D721Med (cell line): ENCODE measurements around the gene ZNF700.
"Not testable (repeated sequence)": the region's sequence is repeated elsewhere in the genome, so short reads cannot be mapped to it uniquely, and the experiment has no call there.

Experiments used
- DNase-seq: peaks from one replicate; pipeline ENCODE4 v3.0.0; 2011; ENCODE audit warnings: low spot score; ENCODE audit not compliant: insufficient read length
- FAIRE-seq: peaks from 2 replicates; lab custom pipeline; 2011; peaks lifted over from hg19 to GRCh38; lab: Jason Lieb, UNC
- TF ChIP-seq, protein P1 (sequence below): IDR thresholded peaks from 2 replicates; pipeline ENCODE4 v1.5.1; 2012; ENCODE audit warnings: mild to moderate bottlenecking, control low read depth; ENCODE audit not compliant: insufficient read depth; ENCODE audit errors: missing control alignments

ZNF700 gene

DNA sequence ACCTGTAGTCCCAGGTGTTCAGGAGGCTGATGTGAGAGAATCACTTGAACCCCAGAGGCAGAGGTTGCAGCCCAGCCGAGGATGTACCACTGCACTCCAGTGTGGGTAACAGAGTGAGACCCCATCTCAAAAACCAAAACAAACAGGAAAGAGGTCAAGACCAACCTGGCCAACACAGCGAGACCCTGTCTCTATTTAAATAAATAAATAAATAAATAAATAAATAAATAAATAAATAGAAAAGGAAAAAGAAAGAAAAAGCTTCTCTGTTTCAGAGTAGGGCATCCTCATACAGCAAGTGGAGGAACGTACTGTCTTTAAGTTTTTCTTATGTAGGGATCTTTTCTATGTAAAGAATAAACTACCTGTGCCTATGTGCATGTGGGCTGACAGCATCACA, 2.3 kb downstream of the ZNF700 start:
- FAIRE-seq: no peak
- no peak for DNase-seq
- TF ChIP-seq, protein P1, sequence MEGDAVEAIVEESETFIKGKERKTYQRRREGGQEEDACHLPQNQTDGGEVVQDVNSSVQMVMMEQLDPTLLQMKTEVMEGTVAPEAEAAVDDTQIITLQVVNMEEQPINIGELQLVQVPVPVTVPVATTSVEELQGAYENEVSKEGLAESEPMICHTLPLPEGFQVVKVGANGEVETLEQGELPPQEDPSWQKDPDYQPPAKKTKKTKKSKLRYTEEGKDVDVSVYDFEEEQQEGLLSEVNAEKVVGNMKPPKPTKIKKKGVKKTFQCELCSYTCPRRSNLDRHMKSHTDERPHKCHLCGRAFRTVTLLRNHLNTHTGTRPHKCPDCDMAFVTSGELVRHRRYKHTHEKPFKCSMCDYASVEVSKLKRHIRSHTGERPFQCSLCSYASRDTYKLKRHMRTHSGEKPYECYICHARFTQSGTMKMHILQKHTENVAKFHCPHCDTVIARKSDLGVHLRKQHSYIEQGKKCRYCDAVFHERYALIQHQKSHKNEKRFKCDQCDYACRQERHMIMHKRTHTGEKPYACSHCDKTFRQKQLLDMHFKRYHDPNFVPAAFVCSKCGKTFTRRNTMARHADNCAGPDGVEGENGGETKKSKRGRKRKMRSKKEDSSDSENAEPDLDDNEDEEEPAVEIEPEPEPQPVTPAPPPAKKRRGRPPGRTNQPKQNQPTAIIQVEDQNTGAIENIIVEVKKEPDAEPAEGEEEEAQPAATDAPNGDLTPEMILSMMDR: no peak

DNA sequence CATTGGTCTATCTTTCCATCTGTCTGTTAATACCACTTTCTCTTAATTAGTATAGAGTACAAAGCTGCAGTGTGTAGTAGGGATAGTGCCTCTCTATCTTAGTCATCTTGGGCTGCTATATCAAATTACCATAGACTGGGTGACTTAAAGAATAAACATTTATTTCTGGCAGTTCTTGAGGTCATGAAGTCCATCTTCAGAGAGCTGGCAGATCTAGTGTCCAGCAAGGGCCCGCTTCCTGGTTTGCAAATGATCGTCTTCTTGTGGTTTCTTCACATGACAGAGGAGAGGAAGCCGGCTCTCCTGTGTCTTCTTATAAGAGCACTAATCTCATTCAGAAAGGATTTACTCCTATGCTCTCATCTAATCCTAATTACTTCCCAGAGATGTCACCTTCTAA, 6.1 kb downstream of the ZNF700 start:
- FAIRE-seq: no peak
- DNase-seq: peak; percentile 36

DNA sequence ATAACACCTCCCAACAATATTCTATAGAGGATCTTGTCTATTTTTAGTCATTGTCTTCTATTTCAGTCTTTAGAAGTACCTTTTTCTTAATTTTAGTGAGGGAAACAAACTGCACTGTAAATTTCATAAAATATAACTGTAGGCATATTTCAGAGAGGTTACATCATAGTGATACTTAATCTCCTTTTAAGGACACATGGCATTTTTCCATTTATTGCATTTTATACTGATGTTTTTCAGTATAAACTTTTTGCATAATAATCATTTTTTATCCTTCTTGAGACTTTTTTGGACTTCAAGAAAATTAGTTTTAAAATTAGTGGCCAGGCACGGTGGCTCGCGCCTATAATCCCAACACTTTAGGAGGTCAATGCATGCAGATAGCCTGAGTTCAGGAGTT, 6.6 kb downstream of the ZNF700 start:
- FAIRE-seq (no peak), DNase-seq (no peak)
- TF ChIP-seq, protein P1: no peak

More for the DNA sequence above, 6.1 kb downstream of the ZNF700 start:
- TF ChIP-seq, protein P1: no peak

DNA sequence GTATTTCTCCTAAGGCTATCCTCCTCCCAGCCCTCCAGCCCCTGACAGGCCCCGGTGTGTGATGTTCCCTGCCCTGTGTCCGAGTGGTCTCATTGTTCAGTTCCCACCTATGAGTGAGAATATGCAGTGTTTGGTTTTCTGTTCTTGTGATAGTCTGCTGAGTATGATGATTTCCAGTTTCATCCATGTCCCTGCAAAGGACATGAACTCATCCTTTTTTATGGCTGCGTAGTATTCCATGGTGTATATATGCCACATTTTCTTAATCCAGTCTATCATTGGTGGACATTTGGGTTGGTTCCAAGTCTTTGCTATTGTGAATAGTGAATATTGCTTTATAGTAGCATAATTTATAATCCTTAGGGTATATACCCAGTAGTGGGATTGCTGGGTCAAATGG, 10.9 kb downstream of the ZNF700 start:
- DNase-seq, FAIRE-seq: not testable (repeated sequence)

DNA sequence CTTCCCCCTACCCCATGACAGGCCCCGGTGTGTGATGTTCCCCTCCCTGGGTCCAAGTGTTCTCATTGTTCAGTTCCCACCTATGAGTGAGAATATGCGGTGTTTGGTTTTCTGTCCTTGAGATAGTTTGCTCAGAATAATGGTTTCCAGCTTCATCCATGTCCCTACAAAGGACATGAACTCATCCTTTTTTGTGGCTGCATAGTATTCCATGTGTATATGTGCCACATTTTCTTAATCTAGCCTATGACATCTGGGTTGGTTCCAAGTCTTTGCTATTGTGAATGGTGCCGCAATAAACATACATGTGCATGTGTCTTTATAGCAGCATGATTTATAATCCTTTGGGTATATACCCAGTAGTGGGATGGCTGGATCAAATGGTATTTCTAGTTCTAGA, 13.5 kb downstream of the ZNF700 start:
- not testable (repeated sequence) for DNase-seq, FAIRE-seq

DNA sequence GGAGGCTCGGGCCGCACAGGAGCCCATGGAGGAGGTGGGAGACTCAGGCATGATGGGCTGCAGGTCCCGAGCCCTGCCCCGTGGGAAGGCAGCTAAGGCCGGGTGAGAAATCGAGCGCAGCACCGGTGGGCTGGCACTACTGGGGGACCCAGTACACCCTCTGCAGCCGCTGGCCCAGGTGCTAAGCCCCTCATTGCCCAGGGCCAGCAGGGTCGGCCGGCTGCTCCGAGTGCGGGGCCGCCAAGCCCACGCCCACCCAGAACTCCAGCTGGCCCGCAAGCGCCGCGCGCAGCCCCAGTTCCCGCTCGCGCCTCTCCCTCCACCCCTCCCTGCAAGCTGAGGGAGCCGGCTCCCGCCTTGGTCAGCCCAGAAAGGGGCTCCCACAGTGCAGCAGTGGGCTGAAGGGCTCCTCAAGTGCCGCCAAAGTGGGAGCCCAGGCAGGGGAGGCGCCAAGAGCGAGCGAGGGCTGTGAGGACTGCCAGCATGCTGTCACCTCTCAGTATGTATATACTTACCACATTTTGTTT, 16.5 kb downstream of the ZNF700 start:
- FAIRE-seq, DNase-seq: not testable (repeated sequence)

DNA sequence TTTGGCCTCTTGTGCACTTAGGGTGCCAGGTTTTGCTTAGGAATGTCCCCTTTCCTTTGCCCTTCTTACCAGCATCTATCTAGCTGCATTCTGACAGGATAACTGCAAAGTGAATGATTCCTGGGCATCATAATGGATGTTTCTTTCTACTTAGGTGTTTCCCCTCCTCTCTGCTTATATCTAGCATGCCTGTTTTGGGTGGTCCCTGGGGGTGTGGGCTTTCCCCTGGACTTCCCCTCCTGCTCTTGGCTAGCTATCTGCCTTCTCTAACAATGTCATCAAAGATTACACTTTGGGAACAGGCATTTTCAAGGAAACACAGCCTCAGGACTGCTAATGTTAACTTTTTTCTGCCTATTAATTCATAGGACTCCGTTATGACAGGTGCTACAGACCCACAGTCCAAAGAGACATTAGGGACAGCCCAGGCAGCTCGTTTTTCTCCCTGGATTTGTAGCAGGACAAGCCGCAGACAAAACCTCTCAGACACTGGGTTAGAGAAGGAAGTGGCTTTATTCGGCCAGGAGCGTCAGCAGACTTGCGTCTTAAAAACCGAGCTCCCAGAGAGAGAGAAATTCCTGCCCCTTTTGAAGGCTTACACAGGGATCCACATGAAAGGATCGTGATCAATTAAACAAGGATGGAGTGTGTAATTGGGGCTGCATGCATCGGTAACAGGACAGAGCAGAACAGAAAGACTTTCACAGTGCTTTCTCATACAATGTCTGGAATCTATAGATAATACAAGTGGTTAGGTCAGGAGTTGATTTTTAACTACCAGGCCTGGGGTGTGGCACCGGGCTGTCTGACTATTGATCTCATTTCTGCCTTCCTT, 17.3 kb downstream of the ZNF700 start:
- DNase-seq (no peak), FAIRE-seq (no peak)
- TF ChIP-seq, protein P1: no peak

DNA sequence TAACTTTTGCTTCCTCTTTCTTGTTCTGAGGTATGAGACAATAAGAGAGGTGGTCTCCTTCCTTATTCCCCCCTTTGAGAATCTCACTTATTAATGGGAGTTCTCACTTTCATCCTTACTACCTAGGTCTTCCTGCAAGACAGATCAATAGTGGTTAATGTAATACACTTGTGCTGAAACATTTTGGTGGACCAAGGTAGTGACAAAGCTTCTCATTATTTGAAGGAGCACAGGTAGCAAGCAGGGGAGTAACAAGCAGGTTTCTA, 17.9 kb downstream of the ZNF700 start:
- TF ChIP-seq, protein P1: no peak
- FAIRE-seq (no peak), DNase-seq (no peak)

DNA sequence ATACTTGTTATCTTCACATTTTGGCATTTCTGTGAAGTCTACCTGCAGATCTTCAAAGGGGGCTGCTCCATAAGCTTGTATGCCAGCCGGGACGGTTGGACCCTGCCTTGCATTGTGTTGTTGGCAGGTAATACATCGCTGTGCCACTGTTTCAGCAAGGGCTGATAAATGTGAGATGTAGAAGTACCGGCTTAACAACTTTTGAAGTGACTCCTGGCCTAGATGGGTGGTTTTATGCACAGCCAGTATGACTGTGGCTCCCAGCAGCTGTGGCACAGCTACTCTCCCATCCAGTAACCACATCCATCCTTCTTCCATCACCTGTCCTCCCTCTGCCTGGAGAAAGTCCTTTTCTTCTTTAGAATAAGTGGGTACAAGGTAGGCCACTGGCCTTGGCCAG, 19.7 kb downstream of the ZNF700 start:
- TF ChIP-seq, protein P1: no peak
- no peak for FAIRE-seq

More for the DNA sequence above, 19.7 kb downstream of the ZNF700 start:
- DNase-seq: no peak
